Activated T-cell treated with anti-CD3 and anti-CD28 coated beads, Interleukin-2, amount 50 U/mL, for 4 hours (primary cell): Measurements from ENCODE around the gene MAPKAPK2. TPM values are rescaled to one million over a fixed set of nuclear protein-coding genes. Genes with fewer than 3 reads are reported as not detected.
A peak's percentile ranks its signal among the peaks of the same experiment; 100 is the strongest.

Source experiments
- ATAC-seq, 2 donors: fragments of 200-7000 bp; cut with Tn5 transposase; one replicate each; pipeline ENCODE4 v1.10.0; 2021
- DNase-seq: peaks from one replicate; pipeline ENCODE4 v3.0.0-alpha.2; 2020
- H3K27me3 Mint-ChIP-seq: one replicate; pipeline ENCODE4 v1.8.0; 2021; ENCODE audit warnings: low read depth, mixed read lengths
- H3K36me3 Mint-ChIP-seq: one replicate; pipeline ENCODE4 v1.8.0; 2022; ENCODE audit warnings: mixed read lengths; ENCODE audit not compliant: insufficient read depth
- H3K4me1 Mint-ChIP-seq: one replicate; pipeline ENCODE4 v1.8.0; 2021; ENCODE audit warnings: low read depth, mixed read lengths
- H3K4me3 Mint-ChIP-seq: one replicate; pipeline ENCODE4 v1.8.0; 2021; ENCODE audit warnings: mild to moderate bottlenecking, moderate library complexity, mixed read lengths
- H3K9me3 Mint-ChIP-seq: one replicate; pipeline ENCODE4 v1.8.0; 2021; ENCODE audit warnings: mixed read lengths
- total RNA-seq, 3 donors: library from RNA; stranded (reverse); gene quantifications; one replicate each; pipeline ENCODE4 v1.2.1, GENCODE V29; 2021

Gene MAPKAPK2
- total RNA-seq, 3 donors from 2014 or later, result 98.2 to 136 (median 135) TPM

GRCh38 chr1:206721454-206721853 lies 36.7 kb downstream of the MAPKAPK2 start:
- Mint-ChIP-seq H3K36me3 (peaks cover 2% of the 10 kb centered on the region), H3K4me3 (no peak overlapping the region), H3K4me1 (peaks cover 74% of the 10 kb centered on the region), H3K9me3 (no peaks in the 10 kb centered on the region), H3K27me3 (no peaks in the 10 kb centered on the region)
- DNase-seq (no peak), ATAC-seq (no peak)

- Mint-ChIP-seq H3K27me3 (no peaks in the 10 kb centered on the region), H3K9me3 (no peaks in the 10 kb centered on the region), H3K4me1 (peaks cover 66% of the 10 kb centered on the region), H3K4me3 (no peak overlapping the region), H3K36me3 (peaks cover 2% of the 10 kb centered on the region)
- ATAC-seq (no peak), DNase-seq (no peak)
Measured at GRCh38 chr1:206722751-206723461, 38.2 kb downstream of the MAPKAPK2 start.

GRCh38 chr1:206723462-206723804 lies 38.7 kb downstream of the MAPKAPK2 start:
- Mint-ChIP-seq H3K4me3 (no peak overlapping the region), H3K27me3 (no peaks in the 10 kb centered on the region), H3K4me1 (peaks cover 67% of the 10 kb centered on the region), H3K9me3 (no peaks in the 10 kb centered on the region), H3K36me3 (peaks cover 2% of the 10 kb centered on the region)
- DNase-seq, result no peak
- no peak for ATAC-seq

GRCh38 chr1:206723805-206724472 lies 39.2 kb downstream of the MAPKAPK2 start:
- H3K36me3 Mint-ChIP-seq, result peaks cover 4% of the 10 kb centered on the region
- no peaks in the 10 kb centered on the region for H3K27me3 Mint-ChIP-seq
- DNase-seq, result no peak
- H3K4me1 Mint-ChIP-seq, result peaks cover 62% of the 10 kb centered on the region
- H3K4me3 Mint-ChIP-seq, result no peak overlapping the region
- no peak for ATAC-seq
- no peaks in the 10 kb centered on the region for H3K9me3 Mint-ChIP-seq

- DNase-seq (peak; percentile 58), ATAC-seq (peak in 1 of 2 donors; percentile 46)
- Mint-ChIP-seq H3K4me3 (no peak overlapping the region), H3K36me3 (peaks cover 6% of the 10 kb centered on the region), H3K4me1 (peaks cover 54% of the 10 kb centered on the region), H3K27me3 (no peaks in the 10 kb centered on the region), H3K9me3 (no peaks in the 10 kb centered on the region)
Measured at GRCh38 chr1:206725109-206725963, 40.6 kb downstream of the MAPKAPK2 start.

- H3K4me1 Mint-ChIP-seq, result peaks cover 40% of the 10 kb centered on the region
- H3K4me3 Mint-ChIP-seq, result no peak overlapping the region
- no peaks in the 10 kb centered on the region for H3K9me3 Mint-ChIP-seq
- DNase-seq, result no peak
- no peak for ATAC-seq
- no peaks in the 10 kb centered on the region for H3K27me3 Mint-ChIP-seq
- peaks cover 11% of the 10 kb centered on the region for H3K36me3 Mint-ChIP-seq
Measured at GRCh38 chr1:206727981-206728696, 43.4 kb downstream of the MAPKAPK2 start.

GRCh38 chr1:206728697-206728987 lies 43.9 kb downstream of the MAPKAPK2 start:
- Mint-ChIP-seq H3K27me3 (no peaks in the 10 kb centered on the region), H3K36me3 (peaks cover 15% of the 10 kb centered on the region), H3K9me3 (no peaks in the 10 kb centered on the region), H3K4me1 (peaks cover 38% of the 10 kb centered on the region), H3K4me3 (no peak overlapping the region)
- ATAC-seq, result no peak
- DNase-seq, result no peak

- no peaks in the 10 kb centered on the region for H3K27me3 Mint-ChIP-seq
- no peak for ATAC-seq
- peaks cover 16% of the 10 kb centered on the region for H3K36me3 Mint-ChIP-seq
- H3K4me3 Mint-ChIP-seq, result no peak overlapping the region
- H3K9me3 Mint-ChIP-seq, result no peaks in the 10 kb centered on the region
- DNase-seq, result no peak
- H3K4me1 Mint-ChIP-seq, result peaks cover 35% of the 10 kb centered on the region
Measured at GRCh38 chr1:206729050-206729449, 44.3 kb downstream of the MAPKAPK2 start.

GRCh38 chr1:206729507-206729906 lies 44.8 kb downstream of the MAPKAPK2 start:
- ATAC-seq (no peak), DNase-seq (no peak)
- no peaks in the 10 kb centered on the region for H3K9me3 Mint-ChIP-seq
- peaks cover 16% of the 10 kb centered on the region for H3K36me3 Mint-ChIP-seq
- peaks cover 36% of the 10 kb centered on the region for H3K4me1 Mint-ChIP-seq
- H3K27me3 Mint-ChIP-seq, result no peaks in the 10 kb centered on the region
- H3K4me3 Mint-ChIP-seq, result no peak overlapping the region

GRCh38 chr1:206732508-206732907 lies 47.8 kb downstream of the MAPKAPK2 start:
- Mint-ChIP-seq H3K36me3 (peaks cover 21% of the 10 kb centered on the region), H3K9me3 (no peaks in the 10 kb centered on the region), H3K27me3 (no peaks in the 10 kb centered on the region), H3K4me1 (peaks cover 38% of the 10 kb centered on the region), H3K4me3 (no peak overlapping the region)
- ATAC-seq (no peak), DNase-seq (no peak)

- Mint-ChIP-seq H3K4me1 (peaks cover 43% of the 10 kb centered on the region), H3K9me3 (no peaks in the 10 kb centered on the region), H3K27me3 (no peaks in the 10 kb centered on the region), H3K36me3 (peaks cover 21% of the 10 kb centered on the region), H3K4me3 (no peak overlapping the region)
- no peak for ATAC-seq
- DNase-seq, result no peak
Measured at GRCh38 chr1:206732992-206733391, 48.3 kb downstream of the MAPKAPK2 start.

- peak; percentile 81 for DNase-seq
- Mint-ChIP-seq H3K27me3 (no peaks in the 10 kb centered on the region), H3K4me3 (no peak overlapping the region), H3K4me1 (peaks cover 54% of the 10 kb centered on the region), H3K9me3 (no peaks in the 10 kb centered on the region), H3K36me3 (peaks cover 20% of the 10 kb centered on the region)
- peak; percentile 53 to 59 for ATAC-seq
Measured at GRCh38 chr1:206734499-206735142, 49.9 kb downstream of the MAPKAPK2 start.

GRCh38 chr1:206735553-206736031 lies 50.9 kb downstream of the MAPKAPK2 start:
- DNase-seq (no peak), ATAC-seq (no peak)
- no peaks in the 10 kb centered on the region for H3K27me3 Mint-ChIP-seq
- no peaks in the 10 kb centered on the region for H3K9me3 Mint-ChIP-seq
- peaks cover 17% of the 10 kb centered on the region for H3K36me3 Mint-ChIP-seq
- H3K4me1 Mint-ChIP-seq, result peaks cover 61% of the 10 kb centered on the region
- no peak overlapping the region for H3K4me3 Mint-ChIP-seq
